ENCODE data around the gene EIF2S3B.

- TF ChIP-seq GATA2 (IDR thresholded peaks at IDR 0.05; ENCODE audit: low read depth, low read length) (no peak), GATA3 (IDR thresholded peaks at IDR 0.05; ENCODE audit: low read depth, low read length) (no peak)
Measured at GRCh38 chr12:10521555-10521954, 15.9 kb downstream of the EIF2S3B start.
